Activated CD8-positive, alpha-beta memory T cell treated with anti-CD3 and anti-CD28 coated beads for 1 hour (primary cell): ENCODE results near the gene CCHCR1.

ENCODE experiments used
- DNase-seq, 2 donors: peaks; one replicate each; pipeline ENCODE4 v3.0.0-alpha.2; 2020; ENCODE audit warnings: low read depth in 1 of 2; ENCODE audit errors: extremely low read depth in 1 of 2

CCHCR1 gene

DNA sequence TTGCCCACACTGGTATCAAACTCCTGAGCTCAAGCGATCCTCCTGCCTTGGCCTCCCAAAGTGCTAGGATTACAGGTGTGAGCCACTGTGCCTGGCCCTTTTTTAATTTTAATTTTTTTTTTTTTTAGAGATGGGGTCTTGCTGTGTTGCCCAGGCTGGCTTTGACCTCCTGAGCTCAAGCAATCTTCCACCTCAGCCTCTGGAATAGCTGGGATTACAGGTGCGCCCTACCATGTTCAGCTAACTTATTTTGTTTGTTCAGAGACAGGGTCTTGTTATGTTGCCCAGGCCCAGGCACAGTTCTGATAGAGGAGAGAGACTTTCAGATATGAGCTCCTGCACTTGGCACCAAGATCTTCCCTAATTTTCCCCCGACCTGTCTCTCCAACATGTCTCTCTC, 26.9 kb downstream of the CCHCR1 start:
- DNase-seq, result no peak

DNA sequence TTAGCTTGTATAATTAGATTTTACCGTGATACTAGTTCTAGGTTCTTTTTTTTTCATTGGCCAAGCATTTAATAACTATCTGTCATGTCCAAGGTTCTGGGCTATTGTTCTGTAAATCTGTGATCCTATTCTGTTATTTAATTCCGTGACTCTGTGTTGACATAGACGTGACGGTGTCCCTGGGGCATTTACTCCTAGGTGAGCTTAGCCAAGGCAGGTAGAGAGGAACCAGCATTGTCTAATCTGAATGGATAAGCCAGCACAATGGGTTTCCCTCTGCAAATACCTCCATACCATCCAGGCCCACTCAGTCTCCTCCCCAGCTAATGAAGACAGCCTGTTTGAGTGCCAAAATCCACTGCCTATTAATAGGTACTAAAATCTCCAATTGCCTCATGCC, 28.5 kb downstream of the CCHCR1 start:
- no peak for DNase-seq

DNA sequence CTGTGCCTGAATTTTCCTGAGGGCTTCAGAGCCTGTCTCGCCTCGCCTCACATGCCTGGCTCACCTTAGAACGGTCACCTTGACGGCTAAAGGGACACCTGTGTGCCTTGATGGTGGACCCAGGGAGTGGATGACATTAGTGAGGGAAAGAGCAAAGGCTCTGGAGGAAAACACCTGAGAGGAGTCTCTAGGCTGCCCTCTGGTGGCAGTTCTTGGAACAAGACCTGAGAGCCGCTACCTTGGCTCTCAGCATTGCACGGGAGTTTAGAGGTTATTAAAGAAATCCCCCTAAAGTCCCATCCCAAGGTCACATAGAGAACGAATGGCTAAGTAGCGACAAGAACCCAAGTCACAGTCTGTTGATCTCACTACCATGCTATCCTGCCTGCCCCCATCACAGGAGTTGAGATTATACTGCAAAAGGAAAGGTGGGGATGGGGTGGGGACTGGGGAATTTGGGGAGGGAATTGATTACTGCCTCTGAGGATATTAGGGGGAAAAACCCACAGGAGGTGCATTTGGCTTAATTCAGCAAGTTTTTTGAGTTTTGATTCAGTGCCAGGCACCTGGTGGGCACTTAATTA, 29.4 kb downstream of the CCHCR1 start:
- DNase-seq, result peak; percentile 34 to 60

DNA sequence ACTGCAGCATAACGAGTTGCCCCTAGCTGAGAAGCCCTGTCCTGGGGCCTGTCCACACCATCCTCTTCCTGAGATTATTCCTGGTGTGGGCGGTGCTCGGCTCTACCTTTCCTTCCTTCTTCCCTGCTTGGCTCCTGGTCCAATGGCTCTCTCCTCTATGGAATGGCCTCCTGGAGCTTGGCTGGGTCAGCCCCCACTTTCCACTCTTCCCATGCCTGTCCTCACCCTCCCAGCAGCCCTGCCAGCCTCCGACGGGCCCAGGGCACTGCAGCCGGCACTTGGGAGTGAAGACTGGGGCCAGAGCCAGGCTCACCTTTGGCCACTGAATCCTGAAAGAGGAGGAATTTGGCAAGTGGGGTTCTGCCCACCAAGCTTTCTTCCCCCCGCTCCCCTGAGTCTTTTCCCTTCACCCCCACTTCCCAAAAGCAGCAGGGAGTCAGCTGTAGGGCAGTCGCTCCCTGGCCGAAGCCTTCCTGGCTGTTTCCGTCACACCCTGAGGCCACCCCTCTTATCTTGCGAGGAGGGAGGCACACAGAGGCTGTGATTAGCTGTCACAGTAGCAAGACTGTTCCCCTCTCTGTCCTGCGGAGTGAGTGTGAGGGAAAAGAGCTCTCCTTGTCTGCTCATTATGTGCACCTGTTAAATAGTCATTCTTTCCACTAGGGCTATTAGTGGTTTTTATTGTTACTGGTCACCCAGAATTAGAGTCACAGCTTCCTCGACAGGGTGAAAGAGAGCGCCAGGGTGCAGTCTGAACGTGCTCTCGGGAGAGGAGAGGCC, 31.0 kb downstream of the CCHCR1 start:
- no peak for DNase-seq

DNA sequence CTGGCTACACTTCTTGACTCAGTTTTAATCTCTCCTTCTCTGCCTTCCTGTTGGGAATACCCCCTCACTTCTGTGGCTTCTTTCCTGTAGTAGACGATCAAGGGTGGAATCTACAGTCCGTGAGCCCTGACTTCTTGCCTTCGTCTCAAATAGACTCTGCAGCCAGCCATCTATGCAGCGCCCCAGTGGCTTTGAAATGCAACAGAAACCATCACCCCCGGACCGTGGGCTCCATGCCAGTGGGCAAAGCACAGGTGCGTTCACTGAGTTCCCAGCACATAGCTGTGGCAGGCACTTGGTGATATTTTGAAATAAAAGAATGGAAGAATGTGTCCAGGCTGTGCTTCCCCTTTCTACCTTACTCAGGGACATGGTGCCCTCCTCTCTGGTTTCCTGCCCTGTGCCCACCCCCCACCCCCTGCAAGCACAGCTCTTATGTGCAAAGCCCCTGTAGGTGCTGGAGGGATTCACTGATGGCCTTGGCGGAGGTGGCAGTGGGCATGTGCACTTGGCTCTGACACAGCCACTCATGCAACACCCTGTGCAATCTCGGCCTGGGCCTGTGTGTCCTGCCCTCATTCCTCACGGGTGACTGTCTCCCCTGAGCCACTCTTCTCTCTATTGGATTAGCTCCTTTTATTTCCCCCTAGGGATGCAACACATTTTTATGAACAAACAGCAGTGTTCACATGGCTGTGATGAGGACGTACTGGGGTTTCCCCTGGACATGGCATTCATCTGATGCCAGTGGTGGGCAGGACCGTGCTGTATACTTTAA, 31.8 kb downstream of the CCHCR1 start:
- no peak for DNase-seq

DNA sequence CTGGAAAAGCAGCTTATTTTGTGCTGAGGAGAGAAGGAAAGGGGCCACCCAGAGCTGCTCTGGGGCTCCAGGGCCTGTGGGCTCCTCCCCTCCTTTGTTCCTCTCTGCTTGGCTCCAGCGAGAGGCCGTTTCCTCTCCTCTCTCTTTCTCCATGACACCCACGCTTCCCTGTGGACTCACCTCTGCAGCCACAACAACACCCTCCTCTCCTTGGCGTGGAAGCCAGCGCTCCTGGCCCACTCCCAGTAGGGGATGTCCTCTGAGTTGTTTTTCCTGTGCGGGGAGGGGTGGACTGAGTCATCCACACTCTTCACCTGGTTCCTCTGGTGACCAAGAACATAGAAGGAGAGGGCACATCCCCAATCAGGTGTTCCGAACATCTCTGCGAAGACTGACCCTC, 32.4 kb downstream of the CCHCR1 start:
- DNase-seq, result no peak

DNA sequence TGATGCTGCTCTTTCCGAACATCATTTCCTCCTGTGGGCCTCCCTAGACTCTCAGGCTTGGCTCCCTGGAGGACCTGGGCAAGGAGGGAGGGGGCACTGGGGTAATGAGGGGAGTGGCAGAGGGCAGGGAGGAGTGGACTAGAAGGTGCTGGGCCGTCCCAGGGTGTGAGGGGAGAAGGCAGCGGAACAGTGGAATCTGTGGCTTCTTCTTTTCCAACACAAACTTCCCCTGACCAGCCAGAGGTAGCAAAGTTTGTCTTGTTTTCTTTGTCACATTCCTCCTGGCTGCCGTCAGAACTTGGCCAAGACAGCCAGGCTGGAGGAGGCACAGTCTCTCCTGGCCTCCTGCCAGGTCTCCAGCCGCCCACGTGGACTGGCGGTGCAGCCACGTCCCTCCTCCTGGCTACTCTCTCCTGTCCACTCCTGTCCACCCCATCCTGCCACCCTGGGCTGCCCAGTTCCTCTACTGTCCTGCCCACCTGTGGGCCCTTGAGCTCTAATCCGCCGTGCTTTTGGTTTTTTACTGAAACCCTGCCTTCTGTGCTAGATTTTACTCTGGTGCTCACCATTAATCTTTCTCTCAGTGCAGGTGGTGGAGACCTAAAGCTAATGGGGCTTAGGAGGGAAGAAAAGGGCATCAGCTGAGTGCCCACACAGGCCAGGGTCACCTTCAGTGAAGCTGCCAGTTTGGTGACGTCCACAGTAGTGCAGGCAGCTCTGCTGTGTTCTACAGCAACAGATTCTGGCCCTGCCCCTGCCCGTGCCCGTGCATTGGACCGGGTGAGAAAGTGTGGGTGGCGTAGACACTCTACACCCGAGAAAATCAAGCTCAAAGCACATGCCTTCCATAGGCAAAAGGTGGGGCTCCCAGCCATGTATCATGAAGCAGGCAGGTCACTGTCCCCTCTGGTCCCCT, 34.6 kb downstream of the CCHCR1 start:
- DNase-seq, result no peak

DNA sequence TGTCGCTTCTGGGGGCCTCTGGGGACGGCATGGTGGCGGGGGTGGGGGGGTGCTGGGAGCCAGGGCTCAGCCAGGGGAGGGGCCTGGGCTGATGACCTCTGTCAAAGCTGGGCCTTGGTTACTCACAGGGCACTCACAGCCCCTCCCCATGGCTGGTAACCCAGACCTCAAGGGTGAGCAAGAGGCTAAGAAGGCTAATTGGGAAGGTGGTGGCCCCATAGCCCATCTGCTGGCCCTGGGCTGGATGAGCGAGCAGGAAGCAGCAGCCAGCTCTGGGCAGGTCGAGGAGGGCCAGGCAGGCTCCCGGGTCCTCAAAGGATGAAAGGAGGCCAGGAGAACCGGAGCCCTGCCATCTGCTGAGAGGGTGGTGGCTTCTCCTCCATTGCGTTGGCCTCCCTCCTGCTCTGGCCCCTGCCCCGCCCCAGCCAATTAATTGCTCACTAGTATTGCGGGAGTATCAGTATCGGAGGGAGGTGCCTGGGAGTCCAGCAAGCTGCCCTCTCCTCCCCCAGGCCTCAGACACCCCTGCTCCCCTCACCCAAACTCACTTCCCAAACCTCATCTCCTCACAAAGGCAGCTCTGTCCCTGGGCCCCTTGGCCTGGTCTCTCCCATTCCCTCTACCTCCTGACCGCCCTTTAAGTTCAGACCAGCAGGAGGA, 36.3 kb downstream of the CCHCR1 start:
- DNase-seq, result no peak

DNA sequence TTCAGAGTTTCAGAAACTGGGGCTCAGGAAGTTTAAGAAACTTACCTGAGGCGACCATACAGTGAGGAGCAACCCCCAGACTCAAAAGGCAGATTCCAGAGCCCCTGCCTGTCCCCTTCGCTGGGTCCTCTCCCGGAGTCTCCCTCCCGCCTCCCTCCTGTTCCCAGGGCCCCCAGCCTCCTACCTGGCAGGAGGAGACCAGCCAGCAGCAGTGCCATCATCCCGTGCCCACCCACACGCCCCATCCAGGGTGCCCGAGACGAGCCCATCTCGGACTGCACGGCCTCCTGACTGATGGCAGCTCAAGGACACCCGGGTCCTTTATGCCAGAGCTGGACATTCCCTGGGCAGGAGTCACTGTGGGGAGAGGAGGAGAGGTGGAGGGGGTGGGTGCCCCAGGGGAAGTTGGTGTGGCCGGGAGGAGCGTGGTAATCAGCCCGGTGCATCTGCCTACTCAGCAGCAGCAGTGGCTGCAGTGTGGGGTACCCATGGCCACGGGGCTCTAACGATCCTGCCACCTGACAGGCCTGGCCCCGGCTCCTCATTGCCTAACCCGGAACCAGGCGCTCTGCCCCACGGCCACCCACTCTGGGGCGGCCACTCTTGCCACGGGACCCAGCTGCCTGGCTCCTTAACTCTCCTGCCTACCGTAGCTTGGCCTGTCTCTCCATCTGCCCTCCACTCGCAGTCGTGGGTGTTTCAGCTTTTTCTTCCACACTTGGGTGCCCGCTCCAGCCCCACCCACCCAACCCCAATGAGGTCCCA, 37.3 kb downstream of the CCHCR1 start, which contains the start of gene CDSN:
TSS of gene CDSN (minus strand) at position 296 of the 765 bp plus-strand sequence. CDS start at position 269, 27 bp downstream.
- no peak for DNase-seq

DNA sequence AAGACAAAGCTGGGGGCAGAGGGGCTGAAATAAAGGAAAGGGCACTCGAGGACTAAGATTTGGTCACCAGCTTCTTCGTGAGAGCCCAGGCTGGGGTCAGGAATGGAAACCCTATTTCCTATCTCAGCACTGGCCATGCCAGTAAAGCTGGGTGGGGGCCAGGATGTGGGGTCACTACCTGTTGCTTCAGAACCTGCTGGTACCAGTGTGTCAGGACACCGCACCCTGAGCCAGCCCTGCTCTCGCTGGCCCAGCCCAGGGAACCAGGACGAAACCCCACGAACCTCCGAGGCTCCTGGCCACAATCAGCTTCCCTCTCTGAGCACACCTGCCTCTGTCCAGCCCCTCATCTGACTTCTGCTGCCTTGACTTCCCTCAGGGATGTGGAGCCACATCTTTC, 39.4 kb downstream of the CCHCR1 start:
- no peak for DNase-seq

DNA sequence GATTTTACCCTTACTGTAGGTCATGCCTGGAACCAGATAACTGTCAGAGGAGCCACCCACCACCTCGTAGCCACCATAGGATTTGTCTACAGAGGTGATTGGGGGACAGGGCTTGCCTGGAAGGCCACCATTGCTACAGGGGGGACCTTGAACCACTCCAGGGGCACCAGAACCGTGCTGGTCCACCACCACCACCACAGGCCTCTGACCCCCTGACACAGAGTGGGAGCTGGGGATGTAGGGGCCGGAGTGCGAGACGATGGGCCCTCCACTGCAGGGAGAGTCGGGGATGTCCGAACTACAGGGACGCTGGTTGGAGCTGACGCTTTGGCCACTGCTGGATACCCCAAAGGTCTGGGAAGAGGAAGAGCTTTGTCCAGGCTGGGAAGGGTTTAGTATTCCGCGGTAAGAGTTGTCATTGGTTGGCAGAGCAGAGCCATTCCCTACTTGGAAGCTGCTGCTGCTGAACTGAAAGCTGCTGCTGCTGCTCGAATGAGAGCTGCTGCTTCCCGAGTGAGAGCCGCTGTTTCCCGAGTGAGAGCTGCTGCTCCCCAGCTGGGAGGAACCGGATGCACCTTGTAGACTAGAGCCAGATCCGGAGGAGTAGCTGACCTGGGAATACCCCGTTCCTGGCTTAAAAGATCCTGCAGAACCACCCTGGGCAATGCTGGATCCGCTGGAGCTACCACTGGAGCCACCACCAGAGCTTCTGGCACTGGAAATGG, 40.8 kb downstream of the CCHCR1 start:
- DNase-seq, result no peak

DNA sequence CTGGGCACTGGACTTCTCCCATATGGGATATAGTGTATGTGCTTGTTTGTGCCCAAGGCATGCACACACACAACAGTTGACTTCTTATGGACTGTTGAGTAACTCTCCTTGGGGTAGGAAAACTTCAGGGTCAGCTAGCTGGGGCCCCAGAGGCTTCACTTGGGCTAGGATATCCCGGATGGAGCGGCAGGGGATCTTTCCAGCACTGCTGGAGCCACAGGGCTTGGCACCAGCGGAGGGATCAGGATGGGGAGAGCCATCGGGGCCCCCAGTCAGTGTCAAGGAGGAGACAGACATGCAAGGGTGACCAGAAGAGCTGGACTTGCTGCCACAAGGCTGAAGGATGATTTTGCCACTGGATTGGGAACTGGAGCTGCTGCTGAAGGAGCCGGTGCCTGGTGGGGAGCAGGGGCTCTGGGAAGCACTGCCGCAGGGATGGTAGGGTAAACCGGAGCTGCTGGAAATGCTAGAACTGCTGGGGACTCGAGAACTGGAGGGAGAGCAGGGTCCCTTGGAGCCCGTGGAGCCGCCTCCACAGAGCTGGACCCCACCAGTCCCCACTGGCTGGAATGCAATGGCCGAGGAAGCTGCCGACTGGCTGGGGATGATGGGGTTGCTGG, 41.6 kb downstream of the CCHCR1 start:
- no peak for DNase-seq

DNA sequence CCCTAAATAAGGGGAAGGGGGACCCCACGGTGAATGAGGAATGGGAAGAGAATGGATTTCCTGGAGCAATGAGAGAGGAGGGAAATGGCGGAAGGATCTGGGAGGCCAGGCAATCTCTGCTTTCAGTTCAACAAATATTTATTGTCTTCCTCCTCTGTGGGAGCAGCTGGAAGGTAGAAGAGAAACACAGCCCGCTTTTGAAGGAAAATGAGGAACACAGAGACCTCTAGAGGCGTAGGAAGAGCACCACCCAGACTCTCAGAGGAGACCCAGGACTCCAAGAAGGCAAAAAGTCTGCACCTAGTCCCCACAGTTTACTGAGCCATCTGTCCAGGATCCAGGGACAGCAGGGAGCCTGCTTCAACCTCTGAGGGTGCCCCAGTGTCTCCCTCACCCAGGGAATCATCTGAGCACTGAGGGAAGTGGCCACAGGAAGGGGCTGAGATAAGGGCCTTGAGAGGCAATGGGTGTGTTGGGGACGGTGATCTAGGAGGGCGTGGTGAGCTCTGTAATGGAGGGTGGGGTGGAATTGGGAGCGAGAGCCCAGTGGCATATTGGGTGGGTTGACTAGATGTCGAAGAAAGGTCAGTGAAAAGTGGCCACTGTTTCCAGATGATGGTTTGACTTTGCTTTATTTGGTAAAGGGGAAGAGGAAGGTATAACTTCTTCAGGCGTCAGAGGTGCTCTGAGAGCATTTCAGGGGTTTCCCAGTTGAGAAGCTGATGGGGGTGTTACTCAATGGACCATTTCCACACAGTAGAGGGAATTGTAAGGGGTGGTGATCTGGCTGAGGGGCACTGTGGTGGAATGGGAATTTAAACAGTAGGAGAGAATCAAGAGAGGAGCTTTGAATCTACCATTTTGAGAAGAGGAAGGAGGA, 42.4 kb downstream of the CCHCR1 start:
- no peak for DNase-seq

DNA sequence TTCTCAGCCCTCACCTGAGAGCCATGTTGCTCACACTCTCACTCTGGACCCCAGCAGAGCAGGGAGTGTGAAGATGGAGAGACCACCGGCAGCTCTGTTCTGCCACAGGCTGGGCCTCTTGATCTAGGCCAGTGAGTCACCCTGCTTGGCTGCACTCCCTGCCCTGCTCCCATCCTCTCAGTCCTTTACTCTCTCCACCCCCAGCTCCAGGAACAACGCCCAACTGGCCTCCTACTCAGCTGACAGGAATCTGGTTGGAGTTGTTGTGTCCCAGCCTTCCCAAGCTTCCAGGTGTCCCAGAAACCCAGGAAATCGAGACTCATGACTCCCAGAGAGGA, 43.1 kb downstream of the CCHCR1 start, which contains the start of gene PSORS1C1:
TSS of gene PSORS1C1 (plus strand) at position 260 of the 338 bp plus-strand sequence. CDS start 14,833 bp downstream, outside the sequence.
- DNase-seq, result no peak

DNA sequence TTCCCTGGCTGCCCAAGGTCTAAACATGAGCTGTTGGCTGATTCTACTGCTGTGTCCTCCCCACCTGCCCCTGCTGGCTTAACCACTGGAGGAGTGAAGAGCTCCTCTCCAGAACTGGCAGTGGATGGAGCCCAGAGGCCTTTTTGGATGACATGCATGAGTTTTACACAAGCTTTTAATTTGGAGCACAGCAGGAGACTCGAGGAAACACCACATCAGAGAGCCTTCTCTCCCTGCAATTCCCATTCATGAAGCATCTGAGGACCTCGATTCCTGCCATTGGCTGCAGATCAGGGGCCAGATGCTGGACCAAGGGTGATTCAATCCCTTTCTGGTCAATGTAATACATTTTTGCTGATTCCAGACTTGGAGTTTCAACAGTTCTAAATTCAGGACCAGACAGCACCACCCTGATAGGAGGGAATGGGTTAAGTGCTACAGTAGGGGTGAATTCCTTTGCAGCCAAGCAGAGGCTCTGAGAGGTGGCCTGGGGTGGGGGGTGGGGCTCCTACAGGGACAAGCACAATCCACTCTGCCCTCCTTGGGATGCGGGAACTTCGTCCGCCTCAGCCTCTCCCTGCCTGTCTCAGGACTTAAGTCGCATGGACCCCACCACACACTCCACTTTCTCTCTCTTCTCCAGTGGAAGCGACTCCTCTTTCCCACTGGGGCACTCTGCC, 43.6 kb downstream of the CCHCR1 start:
- DNase-seq, result no peak

DNA sequence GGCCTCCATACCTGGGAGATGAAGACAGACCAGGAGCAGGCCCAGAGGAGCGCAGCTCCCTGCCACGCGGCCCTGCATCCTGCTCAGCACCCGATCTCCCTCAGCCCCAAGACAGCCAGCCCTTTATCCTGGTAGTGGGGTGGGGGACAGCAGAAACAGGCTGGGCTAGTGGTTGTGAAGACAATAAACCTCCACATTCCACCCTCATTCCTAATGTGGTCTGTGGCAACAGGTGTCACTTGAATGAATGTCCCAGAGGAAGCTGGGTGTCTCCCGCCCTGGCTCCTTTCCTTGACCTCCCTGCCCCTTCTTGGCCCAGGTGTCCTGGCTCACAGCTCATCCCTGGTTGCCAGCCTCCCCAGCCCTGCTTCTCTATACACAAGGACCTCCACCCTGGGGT, 45.1 kb downstream of the CCHCR1 start, which contains the start of gene C6orf15:
TSS of gene C6orf15 (minus strand) at position 98 of the 400 bp plus-strand sequence. CDS start at position 78, 20 bp downstream.
- DNase-seq, result no peak

DNA sequence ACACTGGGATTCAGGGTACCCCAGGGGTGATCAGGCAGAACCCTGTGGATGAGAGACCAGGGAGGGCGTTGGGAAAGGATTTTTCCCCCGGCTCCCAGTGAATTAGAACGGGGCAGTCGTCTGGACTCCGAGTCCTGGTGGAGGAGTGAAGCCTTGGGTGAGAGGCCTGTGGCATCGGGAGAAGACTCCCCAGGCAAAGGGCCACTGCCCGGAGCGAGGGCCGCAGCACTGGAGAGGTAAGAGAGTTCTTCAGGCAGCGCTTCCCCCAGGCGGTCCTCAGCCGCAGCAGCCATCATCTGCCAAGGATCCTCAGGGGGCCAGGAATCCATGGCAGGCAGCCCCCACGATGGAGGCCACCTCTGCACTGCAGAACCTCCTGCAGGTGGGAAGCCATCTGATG, 45.9 kb downstream of the CCHCR1 start:
- DNase-seq, result no peak
